ENCODE results near the gene CACNA1A.
"Not testable (repeated sequence)": the region's sequence is repeated elsewhere in the genome, so short reads cannot be mapped to it uniquely, and the experiment has no call there.

CACNA1A gene

GRCh38 chr19:13420780-13421179 lies 85.5 kb downstream of the CACNA1A start:
- no peak for DNase-seq

GRCh38 chr19:13417054-13417453 lies 89.2 kb downstream of the CACNA1A start:
- DNase-seq = no peak

- no peak for DNase-seq
These were observed 94.4 kb downstream of the CACNA1A start for GRCh38 chr19:13411899-13412298.

- DNase-seq = no peak
These were observed 95.3 kb downstream of the CACNA1A start for GRCh38 chr19:13410946-13411345.

- DNase-seq = no peak
These were observed 97.3 kb downstream of the CACNA1A start for GRCh38 chr19:13408889-13409518.

GRCh38 chr19:13404236-13404635 lies 102.0 kb downstream of the CACNA1A start:
- no peak for DNase-seq

GRCh38 chr19:13401388-13401787 lies 104.9 kb downstream of the CACNA1A start:
- DNase-seq = no peak

GRCh38 chr19:13400296-13400695 lies 106.0 kb downstream of the CACNA1A start:
- no peak for DNase-seq

- no peak for DNase-seq
These were observed 106.5 kb downstream of the CACNA1A start for GRCh38 chr19:13399746-13400145.

GRCh38 chr19:13398780-13399726 lies 107.2 kb downstream of the CACNA1A start:
- DNase-seq = no peak

GRCh38 chr19:13398182-13398581 lies 108.1 kb downstream of the CACNA1A start:
- no peak for DNase-seq

GRCh38 chr19:13396250-13397080 lies 109.8 kb downstream of the CACNA1A start:
- no peak for DNase-seq

- no peak for DNase-seq
These were observed 123.7 kb downstream of the CACNA1A start for GRCh38 chr19:13382633-13382938.

GRCh38 chr19:13381827-13382632 lies 124.2 kb downstream of the CACNA1A start:
- no peak for DNase-seq

GRCh38 chr19:13376537-13376936 lies 129.7 kb downstream of the CACNA1A start:
- DNase-seq = no peak

GRCh38 chr19:13373599-13373998 lies 132.7 kb downstream of the CACNA1A start:
- DNase-seq = no peak

GRCh38 chr19:13370948-13371347 lies 135.3 kb downstream of the CACNA1A start:
- no peak for DNase-seq

- no peak for DNase-seq
These were observed 139.6 kb downstream of the CACNA1A start for GRCh38 chr19:13366529-13367143.

- no peak for DNase-seq
These were observed 142.3 kb downstream of the CACNA1A start for GRCh38 chr19:13363954-13364353.

GRCh38 chr19:13363245-13363644 lies 143.0 kb downstream of the CACNA1A start:
- DNase-seq = no peak

GRCh38 chr19:13362668-13363067 lies 143.6 kb downstream of the CACNA1A start:
- no peak for DNase-seq

GRCh38 chr19:13361726-13362125 lies 144.6 kb downstream of the CACNA1A start:
- not testable (repeated sequence) for DNase-seq

All from GF-D8 (cell line).